ENCODE measurements around the gene KCNA10. TPM values are rescaled to one million over a fixed set of nuclear protein-coding genes. Genes with fewer than 3 reads are reported as not detected.

Gene KCNA10
- total and polyA plus RNA-seq, 2 of the 13 experiments (the other 11 are each of a cell fraction or from before 2014, with no cell fraction given) = not detected

DNA sequence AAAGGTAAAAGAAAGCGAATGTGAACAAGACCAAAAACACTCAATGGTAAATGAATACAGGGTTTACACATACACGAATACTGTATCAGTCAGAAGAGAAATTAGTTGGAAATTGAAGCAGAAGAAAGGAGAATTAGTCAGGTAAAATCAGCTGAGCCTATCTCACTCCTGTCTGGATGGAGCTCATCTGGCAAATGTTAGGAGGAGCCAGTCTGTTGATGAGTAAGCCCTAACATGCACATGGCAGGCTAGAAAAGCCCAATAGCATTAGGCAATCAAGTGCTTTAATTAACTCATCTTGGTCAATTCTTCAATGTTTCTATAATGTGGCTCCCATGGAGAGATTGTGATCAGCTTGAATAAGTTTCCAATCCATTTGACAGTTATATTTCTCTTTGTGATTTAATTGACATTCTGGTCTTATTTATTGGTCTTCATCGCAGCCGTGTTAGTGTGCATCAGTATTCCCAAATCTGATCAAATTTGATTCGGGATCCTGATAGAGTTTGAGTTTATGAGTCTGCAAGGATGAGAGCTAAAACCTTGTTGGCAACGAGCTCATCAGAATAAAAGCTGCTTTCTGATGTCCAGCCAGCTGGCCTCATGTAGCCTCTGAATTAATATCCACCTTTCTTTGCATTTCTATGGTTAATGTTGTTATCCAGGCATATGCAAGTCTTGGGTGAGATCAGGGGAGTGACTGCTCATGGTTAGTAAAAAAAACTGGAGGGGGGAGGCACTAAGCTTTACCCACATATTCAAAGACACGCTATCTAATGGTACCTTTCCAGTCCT, 22.1 kb upstream of the KCNA10 start:
- ATAC-seq (no peak), DNase-seq (ENCODE audit: low spot score) (no peak), FAIRE-seq (no peak)
- no peak overlapping the region for H3K4me2 ChIP-seq (ENCODE audit: low read depth, low read length)
- H3K9ac ChIP-seq (ENCODE audit: insufficient read depth, low read depth, low read length) = no peak overlapping the region
- no peak for TF ChIP-seq ZNF670 (CRISPR knock-in tag; IDR thresholded peaks at IDR 0.05; ENCODE audit: borderline replicate concordance)
- TF ChIP-seq, protein P1, sequence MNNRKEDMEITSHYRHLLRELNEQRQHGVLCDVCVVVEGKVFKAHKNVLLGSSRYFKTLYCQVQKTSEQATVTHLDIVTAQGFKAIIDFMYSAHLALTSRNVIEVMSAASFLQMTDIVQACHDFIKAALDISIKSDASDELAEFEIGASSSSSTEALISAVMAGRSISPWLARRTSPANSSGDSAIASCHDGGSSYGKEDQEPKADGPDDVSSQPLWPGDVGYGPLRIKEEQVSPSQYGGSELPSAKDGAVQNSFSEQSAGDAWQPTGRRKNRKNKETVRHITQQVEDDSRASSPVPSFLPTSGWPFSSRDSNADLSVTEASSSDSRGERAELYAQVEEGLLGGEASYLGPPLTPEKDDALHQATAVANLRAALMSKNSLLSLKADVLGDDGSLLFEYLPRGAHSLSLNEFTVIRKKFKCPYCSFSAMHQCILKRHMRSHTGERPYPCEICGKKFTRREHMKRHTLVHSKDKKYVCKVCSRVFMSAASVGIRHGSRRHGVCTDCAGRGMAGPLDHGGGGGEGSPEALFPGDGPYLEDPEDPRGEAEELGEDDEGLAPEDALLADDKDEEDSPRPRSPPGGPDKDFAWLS (CRISPR knock-in tag; IDR thresholded peaks at IDR 0.05; ENCODE audit: borderline replicate concordance) = no peak
- TF ChIP-seq, protein P2, sequence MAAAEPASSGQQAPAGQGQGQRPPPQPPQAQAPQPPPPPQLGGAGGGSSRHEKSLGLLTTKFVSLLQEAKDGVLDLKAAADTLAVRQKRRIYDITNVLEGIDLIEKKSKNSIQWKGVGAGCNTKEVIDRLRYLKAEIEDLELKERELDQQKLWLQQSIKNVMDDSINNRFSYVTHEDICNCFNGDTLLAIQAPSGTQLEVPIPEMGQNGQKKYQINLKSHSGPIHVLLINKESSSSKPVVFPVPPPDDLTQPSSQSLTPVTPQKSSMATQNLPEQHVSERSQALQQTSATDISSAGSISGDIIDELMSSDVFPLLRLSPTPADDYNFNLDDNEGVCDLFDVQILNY (CRISPR knock-in tag; conservative IDR thresholded peaks at IDR 0.05) = no peak
- no peak for TF ChIP-seq ZBTB38 (CRISPR knock-in tag; IDR thresholded peaks at IDR 0.05)
- TF ChIP-seq PHF21A (CRISPR knock-in tag; IDR thresholded peaks at IDR 0.05) = no peak
- TF ChIP-seq, protein P3, sequence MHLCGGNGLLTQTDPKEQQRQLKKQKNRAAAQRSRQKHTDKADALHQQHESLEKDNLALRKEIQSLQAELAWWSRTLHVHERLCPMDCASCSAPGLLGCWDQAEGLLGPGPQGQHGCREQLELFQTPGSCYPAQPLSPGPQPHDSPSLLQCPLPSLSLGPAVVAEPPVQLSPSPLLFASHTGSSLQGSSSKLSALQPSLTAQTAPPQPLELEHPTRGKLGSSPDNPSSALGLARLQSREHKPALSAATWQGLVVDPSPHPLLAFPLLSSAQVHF (CRISPR knock-in tag; IDR thresholded peaks at IDR 0.05) = no peak
- TF ChIP-seq ZNF235 (CRISPR knock-in tag; IDR thresholded peaks at IDR 0.05; ENCODE audit: borderline replicate concordance) = no peak
- no peaks in the 10 kb centered on the region for H4K20me1 ChIP-seq (ENCODE audit: insufficient read depth, low read length)
- in situ Hi-C loops (cut with HindIII; ENCODE audit: extremely low pct_ligation_motif_present, low pct_unique_long_range_greater_than_20kb) = no loop called here
- no peak overlapping the region for H3K4me3 ChIP-seq (replicated peaks in 1 of 3; ENCODE audit: insufficient read depth in 1 of 3, low read depth in 2 of 3, low read length in 3 of 3)
- no peaks in the 10 kb centered on the region for H3K9me3 ChIP-seq (ENCODE audit: low read length)
- no peak overlapping the region for H2AFZ ChIP-seq (ENCODE audit: low read length)
- intact Hi-C loops (cut with micrococcal nuclease; ENCODE audit: unreplicated experiment) = no loop called here
- no peaks in the 10 kb centered on the region for H3K36me3 ChIP-seq (replicated peaks in 1 of 2; ENCODE audit: control insufficient read depth in 1 of 2, insufficient read depth in 2 of 2, low read length in 2 of 2)
- no peaks in the 10 kb centered on the region for H3K4me1 ChIP-seq (ENCODE audit: insufficient read depth, low read length)
- BruUV-seq (replicated peaks) = no TSS peak
- WGBS (ENCODE audit: low lambda C conversion rate) = 1% methylated on average over 7 of the region's 7 CpGs
- H3K79me2 ChIP-seq (ENCODE audit: insufficient read depth, low read length) = no peaks in the 10 kb centered on the region
- ChIA-PET CTCF (ENCODE audit: low intra/inter-chr PET ratio, low total read pairs) (no interaction called here), POLR2A (no interaction called here)
- H3K27ac ChIP-seq (ENCODE audit: extremely low read length, insufficient read depth, low read length) = no peak overlapping the region
- H3K27me3 ChIP-seq (ENCODE audit: control insufficient read depth in 1 of 2, insufficient read depth in 2 of 2, low read length in 2 of 2) = no peaks in the 10 kb centered on the region; a peak in 1 of 5 replicates

All from HepG2 (cell line).